Transverse colon (tissue), 4 donors: ENCODE data around the gene TSPAN17.

ENCODE experiments used
- EP300 ChIP-seq: sonication (generic); formaldehyde crosslinking; IDR thresholded peaks from one replicate; pipeline ENCODE4 v1.6.1; 2017; ENCODE audit warnings: antibody characterized with exemption, low read depth
- POLR2A ChIP-seq: fragments of 450-650 bp; IDR thresholded peaks from one replicate; pipeline ENCODE4 v1.6.1; 2016; ENCODE audit warnings: antibody characterized with exemption, mild to moderate bottlenecking, moderate library complexity
- POLR2AphosphoS5 ChIP-seq, 3 donors: sonication (generic); formaldehyde crosslinking; IDR thresholded peaks; one replicate each; pipeline ENCODE4 v1.6.1; 2016; ENCODE audit warnings: antibody characterized with exemption in 3 of 3
- TF ChIP-seq, protein P1 (sequence below), 5 experiments: fragments of 200-600 bp in 3 of 5; fragments of 450-650 bp in 2 of 5; sonication (generic) in 3 of 5; IDR thresholded peaks; 1 replicate in 2 of 5; 2 replicates in 3 of 5; pipeline ENCODE4 v1.5.1; 2016 to 2017; ENCODE audit warnings: antibody characterized with exemption in 5 of 5, inconsistent platforms in 3 of 5, mild to moderate bottlenecking in 2 of 5, moderate library complexity in 1 of 5

DNA sequence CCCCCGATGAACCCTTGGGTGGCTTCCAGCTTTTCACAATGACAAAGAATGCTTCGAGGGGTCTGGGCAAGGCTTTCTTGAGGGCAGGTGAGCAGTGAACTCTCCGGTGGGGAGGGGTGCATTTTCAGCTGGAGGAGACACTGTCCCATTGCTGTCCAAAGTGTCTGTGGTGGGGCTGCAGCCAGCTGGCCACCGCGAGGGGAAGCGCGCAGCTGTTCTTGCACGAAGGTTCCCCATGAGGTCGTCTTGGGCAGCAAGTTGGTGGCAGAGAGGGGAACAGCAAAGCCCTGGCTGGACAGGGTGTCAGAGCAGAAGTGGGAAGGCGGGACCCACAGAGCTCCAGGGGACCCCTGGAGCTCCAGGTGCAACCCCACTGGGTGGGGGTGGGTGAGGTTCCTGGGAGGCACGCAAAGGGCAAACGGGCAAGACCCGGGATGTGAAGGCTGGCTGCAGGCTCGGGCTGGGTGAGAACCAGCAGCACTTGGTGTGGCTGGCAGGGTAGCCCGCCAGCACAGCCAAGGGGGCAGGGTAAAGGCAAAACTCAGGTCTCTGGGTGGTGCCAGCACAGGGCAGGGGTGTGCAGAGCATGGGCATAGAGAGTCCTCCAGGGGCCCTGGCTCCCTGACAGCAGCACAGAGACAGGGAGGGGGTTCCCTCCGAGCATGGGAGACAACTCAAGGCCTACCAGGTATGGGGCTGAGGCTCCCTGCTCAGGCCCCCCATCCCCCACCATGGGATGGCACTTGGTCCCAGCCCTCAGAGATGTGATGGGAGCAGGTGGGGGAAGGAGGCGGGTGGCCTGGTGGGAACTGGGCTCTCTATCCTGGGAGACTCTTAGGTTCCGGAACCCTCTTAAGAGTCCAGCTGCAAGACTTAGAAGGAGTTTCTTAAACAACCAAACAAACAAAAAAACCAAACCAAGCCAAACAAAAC, 26.6 kb downstream of the TSPAN17 start:
- no peak for TF ChIP-seq POLR2A
- no peak for TF ChIP-seq POLR2AphosphoS5 (IDR thresholded peaks at IDR 0.05)
- TF ChIP-seq, protein P1, sequence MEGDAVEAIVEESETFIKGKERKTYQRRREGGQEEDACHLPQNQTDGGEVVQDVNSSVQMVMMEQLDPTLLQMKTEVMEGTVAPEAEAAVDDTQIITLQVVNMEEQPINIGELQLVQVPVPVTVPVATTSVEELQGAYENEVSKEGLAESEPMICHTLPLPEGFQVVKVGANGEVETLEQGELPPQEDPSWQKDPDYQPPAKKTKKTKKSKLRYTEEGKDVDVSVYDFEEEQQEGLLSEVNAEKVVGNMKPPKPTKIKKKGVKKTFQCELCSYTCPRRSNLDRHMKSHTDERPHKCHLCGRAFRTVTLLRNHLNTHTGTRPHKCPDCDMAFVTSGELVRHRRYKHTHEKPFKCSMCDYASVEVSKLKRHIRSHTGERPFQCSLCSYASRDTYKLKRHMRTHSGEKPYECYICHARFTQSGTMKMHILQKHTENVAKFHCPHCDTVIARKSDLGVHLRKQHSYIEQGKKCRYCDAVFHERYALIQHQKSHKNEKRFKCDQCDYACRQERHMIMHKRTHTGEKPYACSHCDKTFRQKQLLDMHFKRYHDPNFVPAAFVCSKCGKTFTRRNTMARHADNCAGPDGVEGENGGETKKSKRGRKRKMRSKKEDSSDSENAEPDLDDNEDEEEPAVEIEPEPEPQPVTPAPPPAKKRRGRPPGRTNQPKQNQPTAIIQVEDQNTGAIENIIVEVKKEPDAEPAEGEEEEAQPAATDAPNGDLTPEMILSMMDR (IDR thresholded peaks at IDR 0.05) = no peak
- no peak for TF ChIP-seq EP300
